ENCODE results near the gene EXOSC9.

DNA sequence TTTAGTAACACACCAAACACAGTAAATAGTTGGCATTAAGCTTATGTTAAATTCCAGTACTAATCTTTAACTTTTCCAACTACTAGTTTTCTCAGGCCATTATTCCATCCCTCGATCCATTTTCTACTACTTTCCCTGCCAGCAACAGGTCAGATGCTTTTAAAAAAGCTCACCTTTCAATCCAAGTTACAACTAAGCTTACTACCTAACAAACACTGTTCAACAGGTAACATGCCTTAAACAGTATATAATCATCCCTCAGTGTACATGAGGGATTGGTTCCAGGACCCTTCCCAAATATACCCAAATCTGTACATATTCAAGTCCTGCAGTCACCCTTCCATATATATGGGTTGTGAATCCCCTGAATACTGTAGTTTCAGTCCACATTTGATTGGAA is 17.1 kb downstream of the EXOSC9 start:
- TF ChIP-seq, protein P1, sequence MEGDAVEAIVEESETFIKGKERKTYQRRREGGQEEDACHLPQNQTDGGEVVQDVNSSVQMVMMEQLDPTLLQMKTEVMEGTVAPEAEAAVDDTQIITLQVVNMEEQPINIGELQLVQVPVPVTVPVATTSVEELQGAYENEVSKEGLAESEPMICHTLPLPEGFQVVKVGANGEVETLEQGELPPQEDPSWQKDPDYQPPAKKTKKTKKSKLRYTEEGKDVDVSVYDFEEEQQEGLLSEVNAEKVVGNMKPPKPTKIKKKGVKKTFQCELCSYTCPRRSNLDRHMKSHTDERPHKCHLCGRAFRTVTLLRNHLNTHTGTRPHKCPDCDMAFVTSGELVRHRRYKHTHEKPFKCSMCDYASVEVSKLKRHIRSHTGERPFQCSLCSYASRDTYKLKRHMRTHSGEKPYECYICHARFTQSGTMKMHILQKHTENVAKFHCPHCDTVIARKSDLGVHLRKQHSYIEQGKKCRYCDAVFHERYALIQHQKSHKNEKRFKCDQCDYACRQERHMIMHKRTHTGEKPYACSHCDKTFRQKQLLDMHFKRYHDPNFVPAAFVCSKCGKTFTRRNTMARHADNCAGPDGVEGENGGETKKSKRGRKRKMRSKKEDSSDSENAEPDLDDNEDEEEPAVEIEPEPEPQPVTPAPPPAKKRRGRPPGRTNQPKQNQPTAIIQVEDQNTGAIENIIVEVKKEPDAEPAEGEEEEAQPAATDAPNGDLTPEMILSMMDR (IDR thresholded peaks at IDR 0.05; ENCODE audit: low read depth, low read length): no peak
- TF ChIP-seq POLR2A (IDR thresholded peaks at IDR 0.05; ENCODE audit: extremely low read depth, insufficient read length): no peak

All from NB4 (cell line).